Mesothelial cell of epicardium (in vitro differentiated cells): Measurements from ENCODE around the gene ICAM2. TPM values are rescaled to one million over a fixed set of nuclear protein-coding genes. Genes with fewer than 3 reads are reported as not detected.

Experiments
- DNase-seq, 2 experiments: peaks; one replicate each; pipeline ENCODE4 v3.0.0; 2021; ENCODE audit warnings: low spot score in 2 of 2; ENCODE audit not compliant: unreplicated experiment in 2 of 2
- H3K27ac Mint-ChIP-seq: 2 replicates; pipeline ENCODE4 v1.8.0; 2021; ENCODE audit warnings: mixed read lengths
- H3K27me3 Mint-ChIP-seq: 2 replicates; pipeline ENCODE4 v1.8.0; 2021; ENCODE audit warnings: low read depth, mixed read lengths
- H3K36me3 Mint-ChIP-seq: 2 replicates; pipeline ENCODE4 v1.8.0; 2021; ENCODE audit warnings: mixed read lengths
- H3K4me1 Mint-ChIP-seq: 2 replicates; pipeline ENCODE4 v1.8.0; 2021; ENCODE audit warnings: mixed read lengths
- H3K4me3 Mint-ChIP-seq: 2 replicates; pipeline ENCODE4 v1.8.0; 2021; ENCODE audit warnings: mild to moderate bottlenecking, moderate library complexity, mixed read lengths
- H3K9me3 Mint-ChIP-seq: 2 replicates; pipeline ENCODE4 v1.8.0; 2021; ENCODE audit warnings: mixed read lengths
- total RNA-seq: library from RNA; stranded (reverse); gene quantifications from 3 replicates; pipeline ENCODE4 v1.2.1, GENCODE V29; 2021
- TF ChIP-seq, protein P1 (sequence below): fragments of 200-600 bp; sonication (generic); IDR thresholded peaks from one replicate; pipeline ENCODE4 v1.5.0; 2021; ENCODE audit warnings: antibody characterized with exemption; ENCODE audit not compliant: unreplicated experiment

The ICAM2 gene
- total RNA-seq, 1 donor from 2014 or later: 0.22 TPM

- no peak for DNase-seq
- Mint-ChIP-seq H3K27me3 (no peaks in the 10 kb centered on the region), H3K27ac (no peak overlapping the region), H3K36me3 (peaks cover 8% of the 10 kb centered on the region), H3K4me3 (no peak overlapping the region), H3K9me3 (no peaks in the 10 kb centered on the region), H3K4me1 (peaks cover 16% of the 10 kb centered on the region)
- TF ChIP-seq, protein P1, sequence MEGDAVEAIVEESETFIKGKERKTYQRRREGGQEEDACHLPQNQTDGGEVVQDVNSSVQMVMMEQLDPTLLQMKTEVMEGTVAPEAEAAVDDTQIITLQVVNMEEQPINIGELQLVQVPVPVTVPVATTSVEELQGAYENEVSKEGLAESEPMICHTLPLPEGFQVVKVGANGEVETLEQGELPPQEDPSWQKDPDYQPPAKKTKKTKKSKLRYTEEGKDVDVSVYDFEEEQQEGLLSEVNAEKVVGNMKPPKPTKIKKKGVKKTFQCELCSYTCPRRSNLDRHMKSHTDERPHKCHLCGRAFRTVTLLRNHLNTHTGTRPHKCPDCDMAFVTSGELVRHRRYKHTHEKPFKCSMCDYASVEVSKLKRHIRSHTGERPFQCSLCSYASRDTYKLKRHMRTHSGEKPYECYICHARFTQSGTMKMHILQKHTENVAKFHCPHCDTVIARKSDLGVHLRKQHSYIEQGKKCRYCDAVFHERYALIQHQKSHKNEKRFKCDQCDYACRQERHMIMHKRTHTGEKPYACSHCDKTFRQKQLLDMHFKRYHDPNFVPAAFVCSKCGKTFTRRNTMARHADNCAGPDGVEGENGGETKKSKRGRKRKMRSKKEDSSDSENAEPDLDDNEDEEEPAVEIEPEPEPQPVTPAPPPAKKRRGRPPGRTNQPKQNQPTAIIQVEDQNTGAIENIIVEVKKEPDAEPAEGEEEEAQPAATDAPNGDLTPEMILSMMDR: no peak
Measured at GRCh38 chr17:64060331-64060730, 39.9 kb upstream of the ICAM2 start.

DNA sequence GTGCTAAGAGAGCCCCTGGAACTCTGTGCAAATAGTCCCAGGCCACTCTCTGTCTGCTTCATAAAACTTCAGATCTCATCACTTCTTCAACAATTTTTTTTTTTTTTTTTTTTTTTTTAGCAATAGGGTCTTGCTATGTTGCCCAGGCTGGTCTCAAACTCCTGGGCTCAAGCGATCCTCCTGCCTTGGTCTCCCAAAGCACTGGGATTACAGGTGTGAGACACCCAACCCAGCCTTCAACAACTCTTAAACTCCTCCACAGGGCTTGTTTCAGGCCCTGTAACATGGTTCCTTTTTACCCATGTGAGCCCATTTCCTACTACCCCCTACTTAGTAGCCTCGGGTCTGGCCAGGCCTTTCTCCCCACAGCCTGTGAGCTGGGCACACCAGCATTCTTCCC, 39.3 kb upstream of the ICAM2 start:
- DNase-seq: no peak
- Mint-ChIP-seq H3K27ac (no peak overlapping the region), H3K27me3 (no peaks in the 10 kb centered on the region), H3K4me3 (no peak overlapping the region), H3K4me1 (peaks cover 16% of the 10 kb centered on the region), H3K36me3 (peaks cover 10% of the 10 kb centered on the region), H3K9me3 (no peaks in the 10 kb centered on the region)
- TF ChIP-seq, protein P1: no peak

GRCh38 chr17:64058621-64059020, 38.2 kb upstream of the ICAM2 start:
- Mint-ChIP-seq H3K9me3 (no peaks in the 10 kb centered on the region), H3K27ac (peak overlapping the region; percentile 52), H3K27me3 (no peaks in the 10 kb centered on the region), H3K36me3 (peaks cover 15% of the 10 kb centered on the region), H3K4me3 (no peak overlapping the region), H3K4me1 (peaks cover 11% of the 10 kb centered on the region)
- no peak for DNase-seq
- TF ChIP-seq, protein P1: no peak

GRCh38 chr17:64057701-64058263, 37.3 kb upstream of the ICAM2 start:
- TF ChIP-seq, protein P1: no peak
- H3K27ac Mint-ChIP-seq: no peak overlapping the region
- H3K4me3 Mint-ChIP-seq: no peak overlapping the region

GRCh38 chr17:64056269-64057005, 36.0 kb upstream of the ICAM2 start:
- TF ChIP-seq, protein P1: no peak
- H3K4me3 Mint-ChIP-seq: no peak overlapping the region
- H3K27me3 Mint-ChIP-seq: no peaks in the 10 kb centered on the region
- peaks cover 25% of the 10 kb centered on the region for H3K36me3 Mint-ChIP-seq
- peaks cover 11% of the 10 kb centered on the region for H3K4me1 Mint-ChIP-seq
- no peaks in the 10 kb centered on the region for H3K9me3 Mint-ChIP-seq
- no peak overlapping the region for H3K27ac Mint-ChIP-seq
- no peak for DNase-seq

More at GRCh38 chr17:64057701-64058263, 37.3 kb upstream of the ICAM2 start:
- no peak for DNase-seq
- H3K36me3 Mint-ChIP-seq: peaks cover 23% of the 10 kb centered on the region
- H3K4me1 Mint-ChIP-seq: peaks cover 11% of the 10 kb centered on the region
- H3K9me3 Mint-ChIP-seq: no peaks in the 10 kb centered on the region
- no peaks in the 10 kb centered on the region for H3K27me3 Mint-ChIP-seq
